IPS DF 4.7 (cell line): ENCODE results near the gene ASXL1.

Experiments
- DNase-seq: peaks from one replicate; pipeline ENCODE4 v3.0.0-alpha.2; 2013; ENCODE audit warnings: low spot score; ENCODE audit errors: extremely low read depth

The ASXL1 gene

GRCh38 chr20:32439132-32439829, 81.2 kb downstream of the ASXL1 start:
- no peak for DNase-seq

GRCh38 chr20:32440069-32440757, 82.1 kb downstream of the ASXL1 start:
- no peak for DNase-seq

GRCh38 chr20:32440758-32441078, 82.6 kb downstream of the ASXL1 start:
- no peak for DNase-seq

GRCh38 chr20:32441638-32442037, 83.5 kb downstream of the ASXL1 start:
- no peak for DNase-seq

- DNase-seq = no peak
These were observed 84.7 kb downstream of the ASXL1 start for GRCh38 chr20:32442630-32443373.

- no peak for DNase-seq
These were observed 85.3 kb downstream of the ASXL1 start for GRCh38 chr20:32443386-32443974.

- DNase-seq = no peak
These were observed 86.5 kb downstream of the ASXL1 start for GRCh38 chr20:32444474-32445220.

- DNase-seq = no peak
These were observed 87.6 kb downstream of the ASXL1 start for GRCh38 chr20:32445539-32446273.

GRCh38 chr20:32446301-32447100, 88.4 kb downstream of the ASXL1 start:
- no peak for DNase-seq

GRCh38 chr20:32447136-32448027, 89.3 kb downstream of the ASXL1 start:
- DNase-seq = no peak

- DNase-seq = no peak
These were observed 90.3 kb downstream of the ASXL1 start for GRCh38 chr20:32448306-32449056.

- no peak for DNase-seq
These were observed 91.1 kb downstream of the ASXL1 start for GRCh38 chr20:32449057-32449889.

- no peak for DNase-seq
These were observed 91.8 kb downstream of the ASXL1 start for GRCh38 chr20:32449890-32450401.

- no peak for DNase-seq
These were observed 92.4 kb downstream of the ASXL1 start for GRCh38 chr20:32450484-32451061.

GRCh38 chr20:32451340-32451681, 93.2 kb downstream of the ASXL1 start:
- DNase-seq = no peak

- DNase-seq = no peak
These were observed 93.7 kb downstream of the ASXL1 start for GRCh38 chr20:32451682-32452461.
